K562 (cell line): Measurements from ENCODE around the gene PRRC2B. TPM values are rescaled to one million over a fixed set of nuclear protein-coding genes. Genes with fewer than 3 reads are reported as not detected.

Source experiments
- ATAC-seq: fragments of 200-7000 bp; cut with Tn5 transposase; 3 replicates; pipeline ENCODE4 v1.9.1; 2020; ENCODE audit warnings: moderate library complexity
- BruUV-seq: library from RNA; stranded (reverse); fragments of 400-500 nt; replicated peaks from 2 replicates; lab custom pipeline; 2021; lab: Mats Ljungman, UMichigan
- CTCF ChIA-PET: fragments of 300-600 bp; formaldehyde crosslinking; extraction: SDS; loops from one replicate; lab custom pipeline; 2021; ENCODE audit warnings: low intra/inter-chr PET ratio; lab: Yijun Ruan, JAX
- POLR2A ChIA-PET: fragments of 300-600, 350-650 bp; sonication (Branson Sonifier 250); formaldehyde crosslinking; extraction: SDS; loops from one replicate; lab custom pipeline; 2021; ENCODE audit warnings: antibody characterized with exemption, inconsistent platforms; lab: Yijun Ruan, JAX
- DNase-seq, 4 experiments: peaks; one replicate each; pipeline versions ENCODE4 v3.0.0 to v3.0.0-alpha.2; 2011 to 2018; ENCODE audit warnings: low spot score in 3 of 4, mixed read lengths in 3 of 4; ENCODE audit errors: extremely low read depth in 1 of 4
- FAIRE-seq: peaks from 2 replicates; lab custom pipeline; 2011; peaks lifted over from hg19 to GRCh38; lab: Jason Lieb, UNC
- H2AFZ ChIP-seq: 2 replicates; pipeline ENCODE4 v1.6.0; 2011; ENCODE audit warnings: low read depth, low read length, control low read depth, inconsistent platforms
- H3K27ac ChIP-seq: fragments of 200-600 bp; 3 replicates; pipeline ENCODE4 v1.8.0; 2011; ENCODE audit warnings: low read depth, mild to moderate bottlenecking, control low read depth, inconsistent platforms, low read length, moderate library complexity, mixed read lengths; ENCODE audit errors: extremely low read depth
- H3K27me3 ChIP-seq, 2 experiments: fragments of 300-600 bp in 1 of 2; 2 replicates in 1 of 2; 3 replicates in 1 of 2; pipeline versions ENCODE4 v1.6.0 to v1.8.0; 2011; ENCODE audit warnings: inconsistent platforms in 2 of 2, low read length in 2 of 2, mild to moderate bottlenecking in 1 of 2, mixed read lengths in 1 of 2, moderate library complexity in 1 of 2; ENCODE audit not compliant: control insufficient read depth in 2 of 2, insufficient read depth in 2 of 2
- H3K36me3 ChIP-seq: fragments of 300-600 bp; 3 replicates; pipeline ENCODE4 v1.8.0; 2011; ENCODE audit warnings: mild to moderate bottlenecking, low read length, inconsistent platforms; ENCODE audit not compliant: control insufficient read depth, insufficient read depth
- H3K4me1 ChIP-seq, 2 experiments: fragments of 200-600 bp in 1 of 2; replicated peaks in 1 of 2; 2 replicates in 1 of 2; 3 replicates in 1 of 2; pipeline versions ENCODE4 v1.5.1 to v1.8.0; 2011; ENCODE audit warnings: inconsistent platforms in 2 of 2, low read length in 2 of 2, mild to moderate bottlenecking in 1 of 2, mixed read lengths in 1 of 2, moderate library complexity in 1 of 2; ENCODE audit not compliant: control insufficient read depth in 2 of 2, insufficient read depth in 2 of 2
- H3K4me2 ChIP-seq: 2 replicates; pipeline ENCODE4 v1.6.1; 2011; ENCODE audit warnings: low read length, control low read depth, inconsistent platforms, mixed read lengths; ENCODE audit not compliant: insufficient read depth
- H3K4me3 ChIP-seq: fragments of 200-600 bp; sonication (generic), shearing (Covaris generic); 2 replicates; pipeline ENCODE4 v1.5.1; 2016; ENCODE audit warnings: control low read depth, inconsistent platforms
- H3K79me2 ChIP-seq: fragments of 200-600 bp; 3 replicates; pipeline ENCODE4 v1.8.0; 2011; ENCODE audit warnings: low read length, inconsistent platforms; ENCODE audit not compliant: control insufficient read depth, insufficient read depth
- H3K9ac ChIP-seq, 2 experiments: 2 replicates each; pipeline versions ENCODE4 v1.6.0 to v1.6.1; 2011; ENCODE audit warnings: low read depth in 2 of 2, low read length in 2 of 2, control low read depth in 1 of 2, inconsistent platforms in 1 of 2, mild to moderate bottlenecking in 1 of 2, mixed read lengths in 1 of 2; ENCODE audit not compliant: insufficient read depth in 1 of 2
- H3K9me1 ChIP-seq: one replicate; pipeline ENCODE4 v1.6.0; 2011; ENCODE audit warnings: inconsistent platforms, mild to moderate bottlenecking, low read length, moderate library complexity; ENCODE audit not compliant: control insufficient read depth, insufficient read depth
- H3K9me3 ChIP-seq: replicated peaks from 2 replicates; pipeline ENCODE4 v1.5.1; 2011; ENCODE audit warnings: low read depth, low read length, inconsistent platforms; ENCODE audit not compliant: control insufficient read depth, insufficient read depth
- H4K20me1 ChIP-seq: replicated peaks from 2 replicates; pipeline ENCODE4 v1.6.1; 2011; ENCODE audit warnings: low read length, inconsistent platforms, mixed read lengths; ENCODE audit not compliant: control insufficient read depth, insufficient read depth
- ATF6 ChIP-seq: sonication (generic); formaldehyde crosslinking; IDR thresholded peaks from 2 replicates; pipeline ENCODE4 v1.4.0; 2020; ENCODE audit warnings: mild to moderate bottlenecking, missing genetic modification reagents
- HMBOX1 ChIP-seq: sonication (generic); IDR thresholded peaks from 2 replicates; pipeline ENCODE4 v1.6.1; 2016
- MIER1 ChIP-seq: fragments of 450-650 bp; IDR thresholded peaks from 2 replicates; pipeline ENCODE4 v1.6.1; 2016; ENCODE audit warnings: antibody characterized with exemption, mild to moderate bottlenecking, low read depth
- PCBP1 ChIP-seq: fragments of 200-400 bp; formaldehyde crosslinking; IDR thresholded peaks from 2 replicates; pipeline ENCODE4 v1.6.1; 2018; ENCODE audit warnings: mild to moderate bottlenecking, low read depth, low read length; ENCODE audit not compliant: poor library complexity, severe bottlenecking
- RBM15 ChIP-seq: fragments of 200-400 bp; formaldehyde crosslinking; IDR thresholded peaks from 2 replicates; pipeline ENCODE4 v1.6.1; 2018; ENCODE audit warnings: mild to moderate bottlenecking, low read length, moderate library complexity; ENCODE audit not compliant: insufficient read depth
- SAFB2 ChIP-seq: fragments of 200-400 bp; formaldehyde crosslinking; IDR thresholded peaks from 2 replicates; pipeline ENCODE4 v1.6.1; 2018; ENCODE audit warnings: borderline replicate concordance, low read length, low read depth, moderate library complexity; ENCODE audit not compliant: severe bottlenecking
- ZNF12 ChIP-seq: sonication (generic); formaldehyde crosslinking; IDR thresholded peaks from 2 replicates; pipeline ENCODE4 v1.4.0; 2020; ENCODE audit warnings: mild to moderate bottlenecking, missing genetic modification reagents
- ZNF609 ChIP-seq: sonication (generic); formaldehyde crosslinking; IDR thresholded peaks from 2 replicates; pipeline ENCODE4 v1.8.1; 2023; ENCODE audit warnings: missing genetic modification reagents, mild to moderate bottlenecking, borderline replicate concordance
- WGBS: fragments of 100-300 bp; shearing (Covaris generic); methylation state at CpG from one replicate; pipeline ENCODE4 v1.1.6; 2016; ENCODE audit warnings: low coverage, mixed read lengths; ENCODE audit not compliant: insufficient coverage; ENCODE audit errors: missing lambda C conversion rate; 5-methylcytosine and 5-hydroxymethylcytosine counted together
- in situ Hi-C: fragments of 300-500 bp; cut with MboI; formaldehyde crosslinking; loops from 4 replicates; pipeline ENCODE4 v1.15.0; 2018; ENCODE audit warnings: inconsistent platforms, mixed read lengths
- intact Hi-C: fragments of 100-400 bp; cut with micrococcal nuclease; formaldehyde crosslinking; loops from 2 replicates; pipeline ENCODE4 v1.14.2; 2022
- polyA plus RNA-seq, 8 experiments: library from polyadenylated mRNA; depleted of rRNA in 4 of 8; stranded (reverse) in 5 of 8; unstranded in 3 of 8; fragments of >200 nt; fragmentation: Nextera tagmentation in 2 of 8; fragmentation: Illumina TruSeq in 1 of 8; extraction: Ambion mirVana in 2 of 8; extraction: Trizol in 1 of 8; gene quantifications; 2 replicates each; pipeline versions ENCODE4 v1.2.1 to v1.2.3, GENCODE V29; 2011 to 2014; ENCODE audit warnings: inconsistent platforms in 1 of 8, missing spikeins in 1 of 8
- total RNA-seq, 7 experiments: library from RNA; depleted of rRNA in 6 of 7; stranded (reverse); fragments of >200 nt in 6 of 7; fragmentation: Illumina TruSeq in 2 of 7; extraction: Trizol in 2 of 7; gene quantifications; 2 replicates each; pipeline versions ENCODE4 v1.2.1 to v1.2.3, GENCODE V29; 2011 to 2021; ENCODE audit warnings: low replicate concordance in 1 of 7

The PRRC2B gene
- total and polyA plus RNA-seq, 9 of the 15 experiments (the other 6 are each of a cell fraction or from before 2014, with no cell fraction given) = 0.34 to 125 (median 30.9) TPM

GRCh38 chr9:131521822-131522221, 127.9 kb downstream of the PRRC2B start:
- H3K27me3 ChIP-seq = no peaks in the 10 kb centered on the region
- no peak overlapping the region for H3K4me2 ChIP-seq
- no peak overlapping the region for H3K9ac ChIP-seq
- TF ChIP-seq PCBP1 (no peak), RBM15 (no peak), ZNF12 (CRISPR knock-in tag) (no peak), ZNF609 (CRISPR knock-in tag) (no peak), ATF6 (no peak), SAFB2 (no peak), MIER1 (no peak), HMBOX1 (no peak)
- no peak for ATAC-seq
- no peaks in the 10 kb centered on the region for H3K9me3 ChIP-seq
- DNase-seq = no peak
- ChIA-PET CTCF (no interaction called here), POLR2A (interaction anchor here (0.5 to 0.6 kb wide), 2 partner anchors 12 to 415 kb away, joined by 3 to 4 read pairs; no protein-coding TSS in a partner anchor)
- no TSS peak for BruUV-seq
- H3K4me3 ChIP-seq = no peak overlapping the region
- H2AFZ ChIP-seq = no peak overlapping the region
- H3K36me3 ChIP-seq = peaks cover 92% of the 10 kb centered on the region; the same call in 2 of the 3 replicates
- no peaks in the 10 kb centered on the region for H3K79me2 ChIP-seq
- no peak overlapping the region for H3K27ac ChIP-seq
- peaks cover 0 to 20% of the 10 kb centered on the region in 2 experiments; a peak in 1 of 5 replicates for H3K4me1 ChIP-seq
- no peak for FAIRE-seq
- no peaks in the 10 kb centered on the region for H3K9me1 ChIP-seq
- 89% methylated on average over 10 of the region's 13 CpGs for WGBS
- H4K20me1 ChIP-seq = no peaks in the 10 kb centered on the region; the same call in 1 of the 2 replicates
- in situ Hi-C loops (no loop called here), intact Hi-C loops (no loop called here)
